HCEC 1CT (cell line): ENCODE results near the gene KRTAP4-7.
"Not testable (repeated sequence)": the region's sequence is repeated elsewhere in the genome, so short reads cannot be mapped to it uniquely, and the experiment has no call there.

ENCODE experiments used
- DNase-seq: peaks from one replicate; pipeline ENCODE4 v3.0.0-alpha.2; 2017

The KRTAP4-7 gene

GRCh38 chr17:41065829-41066624 lies 17.9 kb upstream of the KRTAP4-7 start, which contains the start of gene KRTAP2-4:
TSS of gene KRTAP2-4 (minus strand) at chr17:41065879. CDS start at chr17:41065845, 34 bp downstream.
- peak; percentile 94 for DNase-seq

- no peak for DNase-seq
These were observed 16.7 kb upstream of the KRTAP4-7 start for GRCh38 chr17:41067281-41067680.

GRCh38 chr17:41069031-41069430 lies 14.9 kb upstream of the KRTAP4-7 start:
- DNase-seq: no peak

- DNase-seq: no peak
These were observed 12.2 kb upstream of the KRTAP4-7 start for GRCh38 chr17:41071606-41072360.

- DNase-seq: no peak
These were observed 10.3 kb upstream of the KRTAP4-7 start for GRCh38 chr17:41073676-41074075.

GRCh38 chr17:41076788-41077187 lies 7.2 kb upstream of the KRTAP4-7 start:
- DNase-seq: no peak

GRCh38 chr17:41082626-41083025 lies 1.3 kb upstream of the KRTAP4-7 start:
- peak; percentile 24 for DNase-seq

- peak; percentile 65 for DNase-seq
These were observed 523 bp upstream of the KRTAP4-7 start for GRCh38 chr17:41083427-41083826.

GRCh38 chr17:41088760-41089352 lies 4.9 kb downstream of the KRTAP4-7 start:
- DNase-seq: not testable (repeated sequence)

GRCh38 chr17:41096055-41096454 lies 12.1 kb downstream of the KRTAP4-7 start:
- no peak for DNase-seq

GRCh38 chr17:41098042-41098441 lies 14.1 kb downstream of the KRTAP4-7 start, which contains the start of gene KRTAP4-8:
TSS of gene KRTAP4-8 (minus strand) at chr17:41098142. CDS start at chr17:41098084, 58 bp downstream.
- no peak for DNase-seq

GRCh38 chr17:41098481-41098880 lies 14.5 kb downstream of the KRTAP4-7 start:
- DNase-seq: peak; percentile 58

- DNase-seq: peak; percentile 69
These were observed 15.9 kb downstream of the KRTAP4-7 start for GRCh38 chr17:41099682-41100480.

- no peak for DNase-seq
These were observed 17.8 kb downstream of the KRTAP4-7 start, which contains the start of gene KRTAP4-16 for GRCh38 chr17:41101586-41102259. TSS of gene KRTAP4-16 (minus strand) at chr17:41102209. CDS start at chr17:41102209, 0 bp downstream.

- DNase-seq: peak; percentile 44
These were observed 19.9 kb downstream of the KRTAP4-7 start for GRCh38 chr17:41103896-41104295.

- DNase-seq: peak; percentile 60
These were observed 20.6 kb downstream of the KRTAP4-7 start for GRCh38 chr17:41104386-41105038.

- DNase-seq: not testable (repeated sequence)
These were observed 21.4 kb downstream of the KRTAP4-7 start, which contains the start of gene KRTAP4-9 for GRCh38 chr17:41105347-41105746. TSS of gene KRTAP4-9 (plus strand) at chr17:41105389. CDS start at chr17:41105389, 0 bp downstream.

GRCh38 chr17:41107941-41108450 lies 24.0 kb downstream of the KRTAP4-7 start:
- DNase-seq: no peak

- not testable (repeated sequence) for DNase-seq
These were observed 24.9 kb downstream of the KRTAP4-7 start for GRCh38 chr17:41108728-41109386.
